OCI-LY1 (cell line): ENCODE results near the gene STEAP1B.

Experiments
- EZH2 ChIP-seq: fragments of 200-600 bp; sonication (generic), shearing (Covaris generic); IDR thresholded peaks from 2 replicates; pipeline ENCODE4 v1.8.0; 2017; ENCODE audit warnings: borderline replicate concordance, mixed run types, mild to moderate bottlenecking, antibody characterized with exemption, low read length, moderate library complexity, mixed read lengths
- TF ChIP-seq, protein P1 (sequence below): fragments of 200-600 bp; sonication (generic), shearing (Covaris generic); IDR thresholded peaks from 2 replicates; pipeline ENCODE4 v1.5.1; 2017; ENCODE audit warnings: mild to moderate bottlenecking, antibody characterized with exemption, low read length, moderate library complexity, mixed read lengths

DNA sequence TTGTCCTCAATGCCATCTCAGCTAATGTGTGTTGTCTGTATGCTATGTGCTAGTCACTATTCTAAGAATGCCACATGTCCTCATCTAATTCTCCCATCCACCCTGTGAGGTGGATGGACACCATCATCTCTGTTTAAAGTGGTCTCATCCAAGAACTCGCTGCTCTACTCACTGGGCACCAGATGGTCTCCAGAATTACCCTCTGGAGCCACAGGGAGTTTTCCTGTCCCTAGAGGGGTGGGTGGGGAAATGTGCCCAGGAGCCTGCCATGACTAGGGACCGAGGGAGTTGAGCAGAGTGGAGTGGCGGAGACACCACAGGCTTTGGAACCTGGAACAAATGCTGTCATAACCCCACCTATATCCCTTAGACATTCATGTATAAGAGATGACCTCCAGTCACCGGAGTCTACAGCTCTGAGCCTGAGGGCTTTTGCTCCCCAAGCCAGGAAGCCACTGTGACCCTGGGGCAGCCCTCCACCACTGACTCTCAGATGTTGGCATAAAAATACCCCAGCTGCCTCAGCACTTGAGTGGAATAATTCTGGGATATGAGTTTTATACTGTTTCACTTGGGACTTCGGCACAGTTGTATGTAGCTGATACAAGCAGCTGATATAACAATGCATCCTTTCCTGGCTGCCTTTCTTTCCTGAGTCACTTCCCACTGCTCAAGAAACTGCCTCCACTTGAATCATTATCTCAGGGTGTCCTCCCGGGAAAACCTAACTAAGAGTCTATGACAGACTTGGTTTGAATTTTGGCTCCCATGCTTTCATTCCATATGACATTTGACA lies 81.5 kb downstream of the STEAP1B start:
- TF ChIP-seq, protein P1, sequence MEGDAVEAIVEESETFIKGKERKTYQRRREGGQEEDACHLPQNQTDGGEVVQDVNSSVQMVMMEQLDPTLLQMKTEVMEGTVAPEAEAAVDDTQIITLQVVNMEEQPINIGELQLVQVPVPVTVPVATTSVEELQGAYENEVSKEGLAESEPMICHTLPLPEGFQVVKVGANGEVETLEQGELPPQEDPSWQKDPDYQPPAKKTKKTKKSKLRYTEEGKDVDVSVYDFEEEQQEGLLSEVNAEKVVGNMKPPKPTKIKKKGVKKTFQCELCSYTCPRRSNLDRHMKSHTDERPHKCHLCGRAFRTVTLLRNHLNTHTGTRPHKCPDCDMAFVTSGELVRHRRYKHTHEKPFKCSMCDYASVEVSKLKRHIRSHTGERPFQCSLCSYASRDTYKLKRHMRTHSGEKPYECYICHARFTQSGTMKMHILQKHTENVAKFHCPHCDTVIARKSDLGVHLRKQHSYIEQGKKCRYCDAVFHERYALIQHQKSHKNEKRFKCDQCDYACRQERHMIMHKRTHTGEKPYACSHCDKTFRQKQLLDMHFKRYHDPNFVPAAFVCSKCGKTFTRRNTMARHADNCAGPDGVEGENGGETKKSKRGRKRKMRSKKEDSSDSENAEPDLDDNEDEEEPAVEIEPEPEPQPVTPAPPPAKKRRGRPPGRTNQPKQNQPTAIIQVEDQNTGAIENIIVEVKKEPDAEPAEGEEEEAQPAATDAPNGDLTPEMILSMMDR, result no peak
- no peak for TF ChIP-seq EZH2
